ENCODE data around the gene IQUB.

GRCh38 chr7:123492485-123492884 lies 41.9 kb downstream of the IQUB start:
- TF ChIP-seq RAD21 (conservative IDR thresholded peaks at IDR 0.05) (no peak), CTCF (IDR thresholded peaks at IDR 0.05; ENCODE audit: poor library complexity, severe bottlenecking) (no peak), TAF1 (IDR thresholded peaks at IDR 0.05; ENCODE audit: low read depth) (no peak), POLR2AphosphoS5 (IDR thresholded peaks at IDR 0.05) (no peak), SMC3 (conservative IDR thresholded peaks at IDR 0.05; ENCODE audit: poor library complexity) (no peak), REST (IDR thresholded peaks at IDR 0.05; ENCODE audit: borderline replicate concordance) (no peak), EP300 (conservative IDR thresholded peaks at IDR 0.05; ENCODE audit: poor library complexity, severe bottlenecking) (no peak), EZH2 (IDR thresholded peaks at IDR 0.05; ENCODE audit: borderline replicate concordance, insufficient read depth, low read length, poor library complexity, severe bottlenecking) (no peak)
